Right lobe of liver (tissue), 6 donors: Measurements from ENCODE around the gene PHYHIPL. TPM values are rescaled to one million over a fixed set of nuclear protein-coding genes. Genes with fewer than 3 reads are reported as not detected.
A peak's percentile ranks its signal among the peaks of the same experiment; 100 is the strongest.
"Not testable (repeated sequence)": the region's sequence is repeated elsewhere in the genome, so short reads cannot be mapped to it uniquely, and the experiment has no call there.

Experiments
- ATAC-seq, 4 donors: fragments of 200-7000 bp; cut with Tn5 transposase; one replicate each; pipeline ENCODE4 v1.9.1; 2020; ENCODE audit warnings: mild to moderate bottlenecking in 4 of 4, moderate library complexity in 4 of 4
- DNase-seq, 3 donors: peaks; one replicate each; pipeline ENCODE4 v3.0.0-alpha.2; 2020
- H3K27ac ChIP-seq, 3 donors: fragments of 200-600 bp; one replicate each; pipeline ENCODE4 v1.8.0; 2022
- H3K27me3 ChIP-seq, 2 donors: fragments of 200-600 bp; one replicate each; pipeline ENCODE4 v1.8.0; 2022
- H3K36me3 ChIP-seq, 4 donors: fragments of 200-600 bp; sonication (generic) in 1 of 4; one replicate each; pipeline versions ENCODE4 v1.5.1 to v1.8.0; 2017 to 2022; ENCODE audit warnings: control low read depth in 1 of 4
- H3K4me1 ChIP-seq, 4 donors: fragments of 200-600 bp; sonication (generic) in 1 of 4; one replicate each; pipeline versions ENCODE4 v1.5.1 to v1.8.0; 2017 to 2022; ENCODE audit warnings: control low read depth in 1 of 4
- H3K4me3 ChIP-seq, 3 donors: fragments of 200-600 bp; one replicate each; pipeline ENCODE4 v1.8.0; 2022
- H3K9me3 ChIP-seq, 4 donors: fragments of 200-600 bp; sonication (generic) in 1 of 4; one replicate each; pipeline versions ENCODE4 v1.5.1 to v1.8.0; 2017 to 2022; ENCODE audit warnings: control low read depth in 1 of 4
- CTCF ChIP-seq, 4 donors: fragments of 200-600 bp in 3 of 4; fragments of 450-650 bp in 1 of 4; IDR thresholded peaks; one replicate each; pipeline versions ENCODE4 v1.5.1 to v1.8.0; 2016 to 2022; ENCODE audit warnings: antibody characterized with exemption in 4 of 4, mild to moderate bottlenecking in 2 of 4
- POLR2A ChIP-seq: fragments of 450-650 bp; IDR thresholded peaks from one replicate; pipeline ENCODE4 v1.6.1; 2017; ENCODE audit warnings: antibody characterized with exemption, mild to moderate bottlenecking
- WGBS: methylation state at CpG from one replicate; pipeline ENCODE4 v1.1.6; 2018; ENCODE audit warnings: low coverage, low lambda C conversion rate; ENCODE audit not compliant: insufficient coverage; ENCODE audit errors: missing lambda C conversion rate; 5-methylcytosine and 5-hydroxymethylcytosine counted together
- intact Hi-C, 2 donors: fragments of 100-400 bp; cut with DNase I; formaldehyde crosslinking; loops; one replicate each; pipeline versions ENCODE4 v1.11.2 to v1.14.1; 2022
- total RNA-seq, 6 experiments: library from RNA; depleted of rRNA in 2 of 6; stranded (reverse); fragments of >200 nt in 2 of 6; fragmentation: NEBNext Ultra II Directional in 3 of 6; extraction: Animal tissue kit (Norgen Biotek cat#: 25700) in 3 of 6; gene quantifications; one replicate each; pipeline versions ENCODE4 v1.1.0 to v1.2.4, GENCODE V29; 2016 to 2023
- donor health status: DM: no; HTN: yes; CAD: no.
- donor health status: DM: no; HTN: no; CAD: no.
- donor health status: DM: no; HTN: no; CAD: no.
- donor health status: DM: no; HTN: yes; CAD: no.
- donor health status: DM: no; HTN: yes; CAD: no.

The PHYHIPL gene
- total RNA-seq, 6 experiments from 2014 or later = 0.49 to 1.00 (median 0.75) TPM

GRCh38 chr10:59222788-59223187 is 46.3 kb downstream of the PHYHIPL start:
- DNase-seq (no peak), ATAC-seq (peak in 1 of 4 donors; percentile 37)
- no peak overlapping the region for H3K27ac ChIP-seq
- no peaks in the 10 kb centered on the region for H3K27me3 ChIP-seq
- no peak overlapping the region for H3K4me3 ChIP-seq
- H3K36me3 ChIP-seq = no peaks in the 10 kb centered on the region
- intact Hi-C loops = no loop called here
- no peaks in the 10 kb centered on the region for H3K4me1 ChIP-seq
- H3K9me3 ChIP-seq = no peaks in the 10 kb centered on the region
- TF ChIP-seq POLR2A (no peak), CTCF (IDR thresholded peaks at IDR 0.05) (no peak)

- H3K27me3 ChIP-seq, H3K36me3 ChIP-seq, H3K27ac ChIP-seq, H3K4me3 ChIP-seq, DNase-seq, ATAC-seq, H3K9me3 ChIP-seq, H3K4me1 ChIP-seq, intact Hi-C loops: not testable (repeated sequence)
- 84% methylated on average over 2 of the region's 2 CpGs for whole genome bisulfite sequencing
These were observed 47.2 kb downstream of the PHYHIPL start for GRCh38 chr10:59223597-59223996.

GRCh38 chr10:59225211-59225610 is 48.8 kb downstream of the PHYHIPL start:
- no peaks in the 10 kb centered on the region for H3K27me3 ChIP-seq
- no peaks in the 10 kb centered on the region for H3K4me1 ChIP-seq
- no peak for ATAC-seq
- no peaks in the 10 kb centered on the region for H3K36me3 ChIP-seq
- no peak for TF ChIP-seq CTCF (IDR thresholded peaks at IDR 0.05)
- no peak for TF ChIP-seq POLR2A
- intact Hi-C loops = no loop called here
- H3K9me3 ChIP-seq = no peaks in the 10 kb centered on the region
- no peak overlapping the region for H3K27ac ChIP-seq
- H3K4me3 ChIP-seq = no peak overlapping the region
- DNase-seq = no peak

- no peaks in the 10 kb centered on the region for H3K4me1 ChIP-seq
- TF ChIP-seq POLR2A (no peak), CTCF (IDR thresholded peaks at IDR 0.05) (peak in 1 of 4 donors; percentile 10)
- no peaks in the 10 kb centered on the region for H3K27me3 ChIP-seq
- ATAC-seq (peak in 1 of 4 donors; percentile 30), DNase-seq (no peak)
- intact Hi-C loops = no loop called here
- H3K9me3 ChIP-seq = no peaks in the 10 kb centered on the region
- WGBS = 92% methylated on average over 3 of the region's 3 CpGs
- H3K36me3 ChIP-seq = no peaks in the 10 kb centered on the region
- no peak overlapping the region for H3K27ac ChIP-seq
- no peak overlapping the region for H3K4me3 ChIP-seq
These were observed 50.8 kb downstream of the PHYHIPL start for GRCh38 chr10:59227136-59227673.

- Histone ChIP-seq H3K4me1 (no peaks in the 10 kb centered on the region), H3K27ac (no peak overlapping the region), H3K4me3 (no peak overlapping the region), H3K27me3 (no peaks in the 10 kb centered on the region), H3K36me3 (no peaks in the 10 kb centered on the region), H3K9me3 (no peaks in the 10 kb centered on the region)
- WGBS = 80% methylated on average over 4 of the region's 4 CpGs
- ATAC-seq = no peak
- TF ChIP-seq CTCF (IDR thresholded peaks at IDR 0.05) (no peak), POLR2A (no peak)
- intact Hi-C loops = no loop called here
- DNase-seq = no peak
These were observed 53.0 kb downstream of the PHYHIPL start for GRCh38 chr10:59229441-59229840.
